A549 (cell line): ENCODE data around the gene P2RX6.

Source experiments
- CEBPB ChIP-seq, 2 experiments: fragments of >200 bp in 1 of 2; sonication (Bioruptor Twin) in 1 of 2; formaldehyde crosslinking in 1 of 2; IDR thresholded peaks; 2 replicates each; pipeline ENCODE4 v1.6.1; 2012 to 2016
- CTCF ChIP-seq: fragments of >200 bp; sonication (Bioruptor Twin); formaldehyde crosslinking; IDR thresholded peaks from 3 replicates; pipeline ENCODE4 v1.5.1; 2016
- JUNB ChIP-seq: fragments of >200 bp; sonication (Bioruptor Twin); formaldehyde crosslinking; IDR thresholded peaks from 2 replicates; pipeline ENCODE4 v1.6.1; 2016
- MAFK ChIP-seq: fragments of 450-650 bp; IDR thresholded peaks from 2 replicates; pipeline ENCODE4 v1.6.1; 2014; ENCODE audit not compliant: partially characterized antibody
- REST ChIP-seq: fragments of 200-600 bp; sonication (generic); IDR thresholded peaks from 2 replicates; pipeline ENCODE4 v1.6.1; 2016; ENCODE audit warnings: antibody characterized with exemption, mild to moderate bottlenecking, moderate library complexity
- RFX5 ChIP-seq: fragments of 450-650 bp; IDR thresholded peaks from 2 replicates; pipeline ENCODE4 v1.7.1; 2014; ENCODE audit warnings: antibody characterized with exemption, mild to moderate bottlenecking, moderate library complexity

- TF ChIP-seq JUNB (no peak), MAFK (no peak), CEBPB (IDR thresholded peaks at IDR 0.05) (no peak), CTCF (no peak), RFX5 (no peak), REST (no peak)
These were observed 50.2 kb downstream of the P2RX6 start for GRCh38 chr22:21064917-21065864.
